ENCODE measurements around the gene CTCFL. TPM values are rescaled to one million over a fixed set of nuclear protein-coding genes. Genes with fewer than 3 reads are reported as not detected.
"Not testable (repeated sequence)": the region's sequence is repeated elsewhere in the genome, so short reads cannot be mapped to it uniquely, and the experiment has no call there.

The CTCFL gene
- total RNA-seq, 1 experiment from 2014 or later, result 8.2 TPM

DNA sequence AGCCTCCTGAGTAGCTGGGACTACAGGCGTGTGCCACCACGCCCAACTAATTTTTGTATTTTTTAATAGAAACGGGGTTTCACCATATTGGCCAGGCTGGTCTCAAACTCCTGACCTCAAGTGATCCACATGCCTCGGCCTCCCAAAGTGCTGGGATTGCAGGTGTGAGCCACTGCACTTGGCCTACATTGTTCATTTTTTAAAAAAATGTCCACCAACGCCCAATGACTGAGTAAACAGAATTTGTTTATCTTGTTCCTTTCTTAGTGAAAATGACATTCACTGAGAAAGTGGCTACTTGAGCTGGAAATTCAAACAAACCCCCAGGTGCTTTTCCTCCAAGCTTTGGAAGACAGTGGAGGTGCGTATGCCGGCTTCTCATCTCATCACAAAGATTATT, 13.2 kb downstream of the CTCFL start:
- H3K36me3 ChIP-seq (replicated peaks; ENCODE audit: control insufficient read depth, insufficient read depth, low read length); H3K4me3 ChIP-seq (ENCODE audit: insufficient read depth, low read depth, low read length); H3K27me3 ChIP-seq (ENCODE audit: control insufficient read depth, insufficient read depth, low read length); DNase-seq: not testable (repeated sequence)

DNA sequence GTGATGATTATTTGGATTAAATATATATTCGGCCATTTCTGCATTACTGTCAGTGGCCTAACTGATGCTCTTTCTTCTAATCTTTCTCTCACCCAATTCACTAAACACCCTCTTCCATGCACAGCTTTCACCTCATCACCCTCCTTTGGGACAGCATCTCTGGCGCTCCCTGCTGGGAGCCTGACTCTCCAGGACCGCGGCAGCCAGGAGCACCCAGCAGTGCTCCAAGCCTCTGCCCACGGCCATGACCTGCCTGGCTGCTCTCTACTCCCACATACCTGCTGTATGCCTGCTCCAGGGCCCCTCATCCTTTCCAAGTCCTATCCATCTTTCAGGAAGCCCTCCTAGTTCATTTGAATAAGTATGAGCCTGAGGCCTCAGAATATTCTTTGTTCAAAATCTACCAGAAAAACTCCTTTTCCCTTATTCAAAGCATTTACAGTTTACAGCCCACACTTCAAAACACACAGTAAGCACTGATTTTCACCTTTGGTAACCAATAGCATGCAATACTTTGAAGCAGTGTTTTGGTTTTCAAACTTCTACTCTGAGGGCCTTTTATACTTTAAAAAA, 15.2 kb downstream of the CTCFL start:
- DNase-seq, result peak; percentile 68
- Histone ChIP-seq H3K36me3 (replicated peaks; ENCODE audit: control insufficient read depth, insufficient read depth, low read length) (no peaks in the 10 kb centered on the region), H3K4me3 (ENCODE audit: insufficient read depth, low read depth, low read length) (no peak overlapping the region), H3K27me3 (ENCODE audit: control insufficient read depth, insufficient read depth, low read length) (no peaks in the 10 kb centered on the region)

DNA sequence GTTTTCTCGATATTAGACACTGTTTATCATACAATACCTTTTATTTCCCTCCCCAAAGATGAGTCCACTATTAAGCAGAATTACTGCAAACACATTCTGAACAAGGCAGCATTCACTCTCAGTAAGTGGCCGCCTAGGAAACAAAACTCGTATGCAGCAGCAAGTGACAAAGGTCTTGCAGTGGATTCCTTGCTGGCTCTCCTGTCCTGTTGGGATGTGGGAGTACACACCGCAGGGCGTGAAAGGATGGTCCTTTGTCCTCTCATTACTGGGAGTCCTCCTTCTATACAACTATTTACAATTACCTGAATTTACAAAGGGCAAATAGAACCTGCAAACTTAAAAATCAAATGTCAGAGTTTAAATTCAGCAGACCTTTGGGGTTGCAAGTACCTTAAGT, 16.1 kb downstream of the CTCFL start:
- no peak for DNase-seq
- H3K36me3 ChIP-seq (replicated peaks; ENCODE audit: control insufficient read depth, insufficient read depth, low read length), result no peaks in the 10 kb centered on the region
- no peak overlapping the region for H3K4me3 ChIP-seq (ENCODE audit: insufficient read depth, low read depth, low read length)
- H3K27me3 ChIP-seq (ENCODE audit: control insufficient read depth, insufficient read depth, low read length), result no peaks in the 10 kb centered on the region

DNA sequence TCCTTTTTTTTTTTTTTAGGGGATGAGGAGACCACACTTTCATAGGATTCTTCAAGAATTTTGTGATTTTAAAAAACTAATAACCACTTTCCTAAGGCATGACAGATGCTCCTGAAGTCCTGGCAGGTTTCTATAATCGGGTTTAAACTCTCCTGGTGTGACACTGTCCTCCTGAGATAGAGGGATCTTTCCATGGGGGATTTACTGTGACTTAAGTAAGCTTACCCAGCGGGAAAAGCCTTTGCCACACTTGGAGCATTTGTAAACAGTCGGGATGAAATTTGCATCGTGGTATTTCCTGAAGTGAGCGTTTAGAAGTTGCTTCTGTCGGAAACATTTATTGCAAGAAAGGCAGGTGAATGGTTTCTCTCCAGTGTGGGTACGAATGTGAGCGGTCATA, 16.6 kb downstream of the CTCFL start:
- DNase-seq, result no peak
- no peak overlapping the region for H3K4me3 ChIP-seq (ENCODE audit: insufficient read depth, low read depth, low read length)
- H3K27me3 ChIP-seq (ENCODE audit: control insufficient read depth, insufficient read depth, low read length), result no peaks in the 10 kb centered on the region
- no peaks in the 10 kb centered on the region for H3K36me3 ChIP-seq (replicated peaks; ENCODE audit: control insufficient read depth, insufficient read depth, low read length)

DNA sequence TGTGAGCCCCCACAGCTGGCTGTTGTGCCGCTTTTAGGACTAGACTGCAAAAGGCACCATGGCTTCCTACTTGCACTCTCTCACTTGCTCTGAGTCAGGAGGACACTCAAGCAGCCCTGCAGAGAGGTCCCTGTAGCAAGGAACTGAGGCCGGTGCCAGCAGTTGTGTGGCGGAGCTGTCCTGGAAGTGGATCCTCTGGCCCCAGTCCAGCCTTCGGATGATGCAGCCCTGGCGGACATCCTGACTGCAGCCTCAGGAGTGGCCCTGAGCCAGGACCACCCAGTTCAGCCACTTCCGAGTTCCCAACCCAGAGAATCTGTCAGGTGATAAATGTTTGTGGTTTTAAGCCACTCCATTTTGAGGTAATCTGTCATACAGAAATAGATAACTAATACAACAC, 17.5 kb downstream of the CTCFL start:
- Histone ChIP-seq H3K4me3 (ENCODE audit: insufficient read depth, low read depth, low read length) (no peak overlapping the region), H3K36me3 (replicated peaks; ENCODE audit: control insufficient read depth, insufficient read depth, low read length) (no peaks in the 10 kb centered on the region), H3K27me3 (ENCODE audit: control insufficient read depth, insufficient read depth, low read length) (no peaks in the 10 kb centered on the region)
- DNase-seq, result no peak

DNA sequence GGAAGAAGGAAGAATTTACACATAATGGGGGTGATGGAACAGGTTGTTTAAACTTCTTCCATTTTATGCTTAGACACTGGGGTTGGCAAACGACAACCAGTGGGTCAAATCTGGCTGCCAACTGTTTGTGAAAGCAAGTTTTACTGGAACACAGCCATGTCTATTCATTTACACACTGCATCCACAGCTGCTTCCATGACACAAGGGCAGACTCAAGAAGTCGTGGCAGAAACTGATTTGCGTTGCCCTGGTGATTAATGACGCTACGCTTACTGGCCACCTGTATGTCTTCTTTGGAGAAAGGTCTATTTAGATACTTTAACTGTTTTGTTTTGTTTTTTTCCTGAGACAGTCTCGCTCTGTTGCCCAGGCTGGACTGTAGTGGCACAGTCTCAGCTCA, 19.0 kb downstream of the CTCFL start:
- Histone ChIP-seq H3K36me3 (replicated peaks; ENCODE audit: control insufficient read depth, insufficient read depth, low read length) (no peaks in the 10 kb centered on the region), H3K4me3 (ENCODE audit: insufficient read depth, low read depth, low read length) (no peak overlapping the region), H3K27me3 (ENCODE audit: control insufficient read depth, insufficient read depth, low read length) (no peaks in the 10 kb centered on the region)
- no peak for DNase-seq

DNA sequence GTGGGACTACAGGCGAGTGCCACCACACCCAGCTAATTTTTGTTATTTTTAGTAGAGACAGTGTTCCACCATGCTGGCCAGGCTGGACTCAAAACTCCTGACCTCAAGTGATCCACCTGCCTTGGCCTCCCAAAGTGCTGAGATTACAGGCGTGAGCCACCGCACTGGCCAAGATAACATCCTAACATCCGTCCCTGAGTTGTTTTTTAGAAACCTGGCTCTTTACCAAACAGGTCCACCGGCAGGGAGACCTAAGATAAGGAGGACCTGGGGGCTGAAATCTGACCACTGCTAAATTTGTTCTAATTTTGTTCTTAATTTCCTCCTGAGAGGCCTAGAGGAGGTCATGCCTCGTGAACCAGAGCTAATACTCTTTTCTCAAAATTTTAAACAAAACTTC, 20.5 kb downstream of the CTCFL start:
- Histone ChIP-seq H3K36me3 (replicated peaks; ENCODE audit: control insufficient read depth, insufficient read depth, low read length) (no peaks in the 10 kb centered on the region), H3K4me3 (ENCODE audit: insufficient read depth, low read depth, low read length) (no peak overlapping the region), H3K27me3 (ENCODE audit: control insufficient read depth, insufficient read depth, low read length) (no peaks in the 10 kb centered on the region)
- DNase-seq, result no peak

DNA sequence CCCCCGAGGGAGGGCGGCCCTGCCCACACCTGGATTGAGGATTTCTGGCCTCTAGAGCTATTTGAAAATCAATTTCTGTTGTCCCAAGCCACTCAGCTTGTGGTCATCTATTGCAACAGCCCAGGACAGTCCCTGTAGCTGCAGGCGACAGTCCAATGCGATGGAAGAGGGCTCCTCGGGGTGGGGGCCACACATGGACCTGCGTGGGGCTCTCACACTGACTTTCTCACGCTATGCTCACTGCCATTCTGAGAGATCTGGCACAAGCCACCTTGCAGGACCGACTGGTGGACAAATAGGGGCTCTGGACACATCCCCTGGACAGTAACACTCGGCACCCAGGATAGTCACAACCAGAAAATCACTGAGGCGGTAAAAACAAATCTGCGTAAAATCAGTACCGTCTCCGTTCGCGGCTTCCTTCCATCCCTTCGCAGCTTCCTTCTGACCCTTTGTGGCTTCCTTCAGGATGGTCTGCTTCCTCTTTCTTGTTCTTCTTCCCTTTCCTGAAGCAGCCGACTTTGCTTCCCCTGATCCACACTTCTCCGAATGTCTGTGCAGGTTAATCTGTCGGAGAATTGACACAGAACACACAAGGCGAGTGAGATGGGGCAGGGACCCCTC, 21.8 kb downstream of the CTCFL start:
- H3K36me3 ChIP-seq (replicated peaks; ENCODE audit: control insufficient read depth, insufficient read depth, low read length), result no peaks in the 10 kb centered on the region
- H3K4me3 ChIP-seq (ENCODE audit: insufficient read depth, low read depth, low read length), result no peak overlapping the region
- DNase-seq, result no peak
- H3K27me3 ChIP-seq (ENCODE audit: control insufficient read depth, insufficient read depth, low read length), result no peaks in the 10 kb centered on the region

DNA sequence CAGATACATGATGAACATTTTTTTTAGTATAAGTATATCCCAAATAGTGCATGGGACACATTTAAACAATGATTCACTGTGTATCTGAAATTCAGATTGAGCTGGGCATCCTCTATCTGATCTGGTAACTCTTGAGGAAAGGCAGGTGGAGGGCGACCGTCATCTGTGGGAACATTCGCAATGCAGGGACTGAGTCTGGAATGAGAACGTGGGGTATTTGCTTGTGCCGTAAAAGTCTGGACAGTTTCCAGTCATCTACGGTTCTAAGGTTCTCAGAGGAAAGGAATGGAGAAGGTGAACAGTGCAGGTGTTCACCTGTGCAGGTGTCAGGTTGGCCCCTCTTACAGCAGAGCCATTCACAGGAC, 22.6 kb downstream of the CTCFL start:
- no peaks in the 10 kb centered on the region for H3K27me3 ChIP-seq (ENCODE audit: control insufficient read depth, insufficient read depth, low read length)
- no peak for DNase-seq
- H3K36me3 ChIP-seq (replicated peaks; ENCODE audit: control insufficient read depth, insufficient read depth, low read length), result no peaks in the 10 kb centered on the region
- no peak overlapping the region for H3K4me3 ChIP-seq (ENCODE audit: insufficient read depth, low read depth, low read length)

DNA sequence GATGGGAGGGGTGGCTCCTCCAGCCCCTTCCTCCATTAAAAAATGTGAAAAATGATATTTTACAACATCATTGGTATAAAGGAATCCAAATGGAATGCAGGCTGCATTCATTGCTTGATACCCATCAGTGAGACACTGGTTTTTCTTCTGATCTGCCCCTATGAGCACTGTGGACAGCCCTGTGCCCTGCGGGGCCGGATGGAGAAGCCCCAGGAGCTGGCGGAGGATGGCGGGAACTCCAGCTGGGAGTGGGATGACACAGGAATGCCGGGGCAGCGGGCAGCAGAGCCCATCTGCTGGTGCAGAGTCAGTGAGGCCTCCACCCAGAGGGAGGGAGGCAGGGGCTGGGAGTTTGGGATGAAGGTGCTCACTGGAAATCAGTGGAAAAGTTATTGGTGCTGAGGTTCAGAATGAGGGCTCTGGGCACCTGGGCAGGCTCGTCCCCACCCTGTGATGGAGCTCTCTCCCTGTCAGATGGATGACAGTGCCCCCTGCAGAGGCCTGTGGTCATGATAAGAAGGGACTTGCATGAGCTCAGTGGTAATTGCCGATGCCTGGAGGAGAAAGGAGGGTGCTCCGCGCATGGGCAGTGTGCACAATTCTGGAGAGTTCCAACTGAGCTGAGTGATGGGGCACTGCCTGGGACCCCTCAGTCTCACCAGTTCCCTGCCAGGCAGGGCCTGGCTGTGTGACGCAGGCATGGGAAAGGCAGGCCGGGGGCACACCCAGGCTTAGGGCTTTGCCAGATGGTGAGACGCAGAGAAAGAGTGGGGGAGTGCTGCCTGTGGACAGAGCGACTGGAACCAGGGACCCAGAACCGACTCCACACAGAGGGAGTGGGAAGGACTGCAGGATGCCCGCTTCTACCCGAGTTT, 23.2 kb downstream of the CTCFL start:
- Histone ChIP-seq H3K36me3 (replicated peaks; ENCODE audit: control insufficient read depth, insufficient read depth, low read length) (no peaks in the 10 kb centered on the region), H3K27me3 (ENCODE audit: control insufficient read depth, insufficient read depth, low read length) (no peaks in the 10 kb centered on the region), H3K4me3 (ENCODE audit: insufficient read depth, low read depth, low read length) (no peak overlapping the region)
- peak; percentile 58 for DNase-seq

DNA sequence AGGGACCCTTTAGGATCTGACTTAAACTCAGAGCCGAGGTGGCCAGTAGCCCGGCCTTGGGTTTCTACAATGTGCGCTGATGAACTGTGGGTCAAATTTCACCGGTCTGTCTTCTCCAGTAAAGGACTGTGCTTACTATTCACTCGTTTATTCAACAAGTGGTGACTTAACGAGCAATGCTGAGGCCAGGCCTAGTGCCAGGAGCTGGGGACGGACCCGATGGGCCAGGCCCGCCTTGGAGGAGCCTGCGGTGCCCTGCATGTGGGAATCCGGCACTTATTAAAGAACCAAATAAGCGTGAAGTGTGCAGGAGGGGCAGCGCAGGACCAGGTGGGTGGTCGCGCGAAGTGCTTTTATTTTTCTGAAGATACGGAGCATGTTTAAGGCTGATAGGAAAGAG, 24.0 kb downstream of the CTCFL start:
- Histone ChIP-seq H3K4me3 (ENCODE audit: insufficient read depth, low read depth, low read length) (no peak overlapping the region), H3K27me3 (ENCODE audit: control insufficient read depth, insufficient read depth, low read length) (no peaks in the 10 kb centered on the region), H3K36me3 (replicated peaks; ENCODE audit: control insufficient read depth, insufficient read depth, low read length) (no peaks in the 10 kb centered on the region)
- DNase-seq, result no peak

DNA sequence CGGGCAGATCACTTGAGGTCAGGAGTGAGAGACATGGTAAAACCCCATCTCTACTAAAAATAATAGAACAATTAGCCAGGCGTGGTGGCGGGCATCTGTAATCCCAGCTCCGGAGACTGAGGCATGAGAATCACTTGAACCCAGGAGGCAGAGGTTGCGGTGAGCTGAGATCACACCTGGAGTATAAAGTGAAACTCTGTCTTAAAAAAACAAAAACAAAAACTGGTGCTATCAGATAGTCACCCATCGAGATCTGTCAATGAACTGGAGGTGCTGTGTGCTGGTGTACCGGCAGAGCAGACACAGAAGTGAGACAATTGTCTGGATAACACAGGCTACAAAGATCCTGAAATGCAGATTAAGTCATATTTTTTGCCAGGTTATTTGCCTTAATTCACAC, 24.7 kb downstream of the CTCFL start:
- Histone ChIP-seq H3K36me3 (replicated peaks; ENCODE audit: control insufficient read depth, insufficient read depth, low read length) (no peaks in the 10 kb centered on the region), H3K4me3 (ENCODE audit: insufficient read depth, low read depth, low read length) (no peak overlapping the region), H3K27me3 (ENCODE audit: control insufficient read depth, insufficient read depth, low read length) (no peaks in the 10 kb centered on the region)
- DNase-seq, result no peak

DNA sequence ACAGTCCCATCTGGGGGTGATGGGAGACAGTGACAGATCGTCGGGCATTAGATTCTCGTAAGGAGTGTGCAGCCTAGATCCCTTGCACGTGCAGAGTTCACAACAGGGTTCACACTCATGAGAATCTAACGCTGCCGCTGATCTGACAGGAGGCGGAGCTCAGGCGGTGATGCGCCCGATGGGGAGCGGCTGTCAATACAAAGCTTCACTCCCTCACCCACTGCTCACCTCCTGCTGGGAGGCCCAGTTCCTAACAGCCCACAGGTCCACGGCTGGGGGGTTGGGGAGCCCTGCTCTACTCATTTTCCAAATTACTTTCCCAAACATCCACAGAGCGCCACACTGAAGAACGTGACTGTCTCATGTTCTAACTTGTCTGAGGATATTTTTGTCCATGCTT, 25.3 kb downstream of the CTCFL start:
- Histone ChIP-seq H3K36me3 (replicated peaks; ENCODE audit: control insufficient read depth, insufficient read depth, low read length) (no peaks in the 10 kb centered on the region), H3K27me3 (ENCODE audit: control insufficient read depth, insufficient read depth, low read length) (no peaks in the 10 kb centered on the region), H3K4me3 (ENCODE audit: insufficient read depth, low read depth, low read length) (no peak overlapping the region)
- DNase-seq, result no peak

DNA sequence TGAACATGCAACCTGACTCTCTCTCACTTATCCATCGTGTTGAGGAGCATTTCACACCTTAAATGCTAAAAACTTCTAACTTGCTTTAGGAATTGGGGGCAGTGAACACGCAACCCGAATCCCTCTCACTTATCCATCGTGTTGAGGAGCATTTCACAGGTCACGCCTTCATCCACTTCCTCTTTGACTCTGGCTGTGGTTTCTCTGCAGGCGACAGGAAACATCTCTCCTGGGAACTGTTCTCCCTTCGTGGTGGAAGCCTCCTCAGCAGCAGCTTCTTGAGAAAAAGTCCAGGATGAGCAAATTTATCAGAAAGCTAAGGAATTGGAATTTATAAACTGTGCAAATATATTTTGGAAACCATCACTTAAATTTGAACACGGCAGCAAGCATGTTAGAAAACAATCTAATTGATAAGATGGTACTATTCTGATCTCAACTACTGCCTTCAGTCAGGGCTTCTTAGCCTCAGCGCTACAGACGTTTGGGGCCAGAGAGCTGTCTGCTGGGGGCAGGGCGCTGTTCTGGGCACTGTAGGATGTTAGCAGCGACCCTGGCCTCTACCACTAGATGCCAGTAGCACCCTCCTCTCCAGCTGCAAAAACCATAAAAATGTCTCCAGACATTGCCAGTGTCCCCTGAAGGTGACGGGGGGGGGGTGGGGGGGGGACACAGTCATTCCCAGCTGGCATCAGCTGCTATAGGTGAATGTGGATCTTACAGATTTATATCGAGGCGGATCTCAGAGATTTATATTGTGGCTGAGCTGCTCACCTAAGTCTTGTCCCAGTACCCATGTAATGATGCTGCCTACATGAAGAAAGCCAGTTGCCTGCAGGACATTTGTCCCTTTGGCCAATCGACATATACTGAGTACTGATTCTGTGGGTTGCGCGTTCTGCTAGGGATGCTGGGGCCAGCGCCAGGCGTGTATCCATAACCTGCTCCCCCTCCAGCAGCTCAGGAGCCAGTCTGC, 26.2 kb downstream of the CTCFL start:
- peak; percentile 72 for DNase-seq
- Histone ChIP-seq H3K27me3 (ENCODE audit: control insufficient read depth, insufficient read depth, low read length) (no peaks in the 10 kb centered on the region), H3K4me3 (ENCODE audit: insufficient read depth, low read depth, low read length) (no peak overlapping the region), H3K36me3 (replicated peaks; ENCODE audit: control insufficient read depth, insufficient read depth, low read length) (no peaks in the 10 kb centered on the region)

Data from H7 (cell line).